NT2/D1 (cell line): ENCODE measurements around the gene RPP40.
"Not testable (repeated sequence)": the region's sequence is repeated elsewhere in the genome, so short reads cannot be mapped to it uniquely, and the experiment has no call there.

Experiments
- DNase-seq: peaks from one replicate; pipeline ENCODE4 v3.0.0-alpha.2; 2011; ENCODE audit warnings: low read depth, low spot score
- H3K27me3 ChIP-seq: 2 replicates; pipeline ENCODE4 v1.6.0; 2011; ENCODE audit warnings: mild to moderate bottlenecking; ENCODE audit not compliant: insufficient read length, insufficient read depth
- H3K36me3 ChIP-seq: 2 replicates; pipeline ENCODE4 v1.6.1; 2011; ENCODE audit warnings: mild to moderate bottlenecking, low read length, mixed read lengths; ENCODE audit not compliant: insufficient read depth, insufficient read length
- H3K4me1 ChIP-seq: 2 replicates; pipeline ENCODE4 v1.5.1; 2011; ENCODE audit not compliant: insufficient read depth, insufficient read length
- H3K4me3 ChIP-seq: 2 replicates; pipeline ENCODE4 v1.5.1; 2011; ENCODE audit warnings: low read depth; ENCODE audit not compliant: insufficient read length
- H3K9ac ChIP-seq: 2 replicates; pipeline ENCODE4 v1.6.0; 2011; ENCODE audit warnings: low read depth; ENCODE audit not compliant: insufficient read length
- H3K9me3 ChIP-seq: 2 replicates; pipeline ENCODE4 v1.5.1; 2011; ENCODE audit warnings: mild to moderate bottlenecking, low read length; ENCODE audit not compliant: insufficient read depth
- SUZ12 ChIP-seq: IDR thresholded peaks from 2 replicates; pipeline ENCODE4 v1.6.1; 2011; ENCODE audit not compliant: insufficient read length, insufficient read depth; ENCODE audit errors: extremely low read depth
- YY1 ChIP-seq: IDR thresholded peaks from 2 replicates; pipeline ENCODE4 v1.6.1; 2011; ENCODE audit not compliant: insufficient read length, insufficient read depth
- ZNF274 ChIP-seq: IDR thresholded peaks from 2 replicates; pipeline ENCODE4 v1.6.1; 2011; ENCODE audit warnings: mild to moderate bottlenecking, low read depth, low read length

The RPP40 gene

GRCh38 chr6:5014072-5014561 lies 10.3 kb upstream of the RPP40 start:
- TF ChIP-seq YY1 (no peak), SUZ12 (no peak), ZNF274 (no peak)
- H3K4me1 ChIP-seq = no peaks in the 10 kb centered on the region
- DNase-seq = no peak
- H3K4me3 ChIP-seq = no peak overlapping the region
- no peaks in the 10 kb centered on the region for H3K36me3 ChIP-seq
- no peak overlapping the region for H3K9ac ChIP-seq
- peaks cover 6% of the 10 kb centered on the region; the same call in 1 of the 2 replicates for H3K9me3 ChIP-seq
- no peaks in the 10 kb centered on the region for H3K27me3 ChIP-seq

GRCh38 chr6:5012519-5012918 lies 8.7 kb upstream of the RPP40 start:
- H3K27me3 ChIP-seq = no peaks in the 10 kb centered on the region
- no peak for DNase-seq

GRCh38 chr6:5011346-5011745 lies 7.5 kb upstream of the RPP40 start:
- TF ChIP-seq SUZ12 (no peak), ZNF274 (no peak), YY1 (no peak)
- no peak overlapping the region for H3K9ac ChIP-seq
- no peak overlapping the region for H3K4me3 ChIP-seq
- H3K27me3 ChIP-seq = no peaks in the 10 kb centered on the region
- no peaks in the 10 kb centered on the region for H3K4me1 ChIP-seq
- no peaks in the 10 kb centered on the region for H3K9me3 ChIP-seq
- no peaks in the 10 kb centered on the region for H3K36me3 ChIP-seq
- no peak for DNase-seq

More at GRCh38 chr6:5012519-5012918, 8.7 kb upstream of the RPP40 start:
- Histone ChIP-seq H3K9ac (no peak overlapping the region), H3K4me1 (no peaks in the 10 kb centered on the region), H3K4me3 (no peak overlapping the region), H3K36me3 (no peaks in the 10 kb centered on the region), H3K9me3 (peaks cover 6% of the 10 kb centered on the region; the same call in 1 of the 2 replicates)
- TF ChIP-seq ZNF274 (no peak), YY1 (no peak), SUZ12 (no peak)

DNA sequence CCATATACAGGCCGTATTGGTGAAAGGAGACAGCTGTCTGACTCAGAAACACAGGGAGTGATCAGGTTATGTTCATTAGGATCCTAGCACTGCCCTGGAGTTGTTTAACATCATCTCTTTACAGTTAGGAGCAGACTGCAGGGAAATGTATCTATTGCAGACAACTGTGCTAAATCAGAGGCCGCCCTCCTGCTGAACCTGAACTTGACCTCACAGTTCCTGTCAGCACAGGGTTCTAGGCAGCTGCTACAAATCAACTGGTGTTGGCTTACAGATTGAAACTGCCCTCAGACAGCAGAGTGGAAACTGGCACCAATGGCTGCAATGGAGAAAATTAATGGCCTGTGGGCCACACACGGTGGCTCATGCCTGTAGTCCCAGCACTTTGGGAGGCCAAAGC lies 3.7 kb upstream of the RPP40 start:
- TF ChIP-seq YY1 = no peak
- no peak for TF ChIP-seq ZNF274
- Histone ChIP-seq H3K4me1 (no peaks in the 10 kb centered on the region), H3K4me3 (no peak overlapping the region), H3K36me3 (no peaks in the 10 kb centered on the region), H3K9me3 (no peaks in the 10 kb centered on the region), H3K9ac (no peak overlapping the region), H3K27me3 (no peaks in the 10 kb centered on the region)
- no peak for DNase-seq

DNA sequence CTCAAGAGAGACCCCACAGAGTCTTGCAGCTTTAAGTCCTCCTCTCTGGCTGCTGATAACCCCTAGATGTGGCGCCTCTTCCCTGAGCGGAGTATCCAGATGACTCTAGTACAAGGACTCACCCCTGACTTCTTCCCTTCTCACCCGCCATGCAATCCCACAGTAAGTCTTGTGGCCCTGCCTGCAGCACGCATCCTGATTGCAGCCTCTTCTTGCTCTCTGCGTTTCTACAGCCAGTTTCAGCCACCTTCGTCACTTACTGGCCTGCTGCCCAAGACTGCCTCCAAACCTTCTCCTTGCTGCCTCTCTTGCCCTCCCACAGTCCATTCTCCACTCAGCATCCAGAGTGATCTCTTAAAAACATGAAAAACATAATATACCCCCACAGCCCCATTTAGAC lies 2.4 kb upstream of the RPP40 start:
- no peaks in the 10 kb centered on the region for H3K4me1 ChIP-seq
- H3K9me3 ChIP-seq = no peaks in the 10 kb centered on the region
- H3K27me3 ChIP-seq = no peaks in the 10 kb centered on the region
- peaks cover 6% of the 10 kb centered on the region for H3K36me3 ChIP-seq
- no peak for DNase-seq
- no peak overlapping the region for H3K9ac ChIP-seq
- TF ChIP-seq SUZ12 (no peak), YY1 (no peak), ZNF274 (no peak)
- no peak overlapping the region for H3K4me3 ChIP-seq

DNA sequence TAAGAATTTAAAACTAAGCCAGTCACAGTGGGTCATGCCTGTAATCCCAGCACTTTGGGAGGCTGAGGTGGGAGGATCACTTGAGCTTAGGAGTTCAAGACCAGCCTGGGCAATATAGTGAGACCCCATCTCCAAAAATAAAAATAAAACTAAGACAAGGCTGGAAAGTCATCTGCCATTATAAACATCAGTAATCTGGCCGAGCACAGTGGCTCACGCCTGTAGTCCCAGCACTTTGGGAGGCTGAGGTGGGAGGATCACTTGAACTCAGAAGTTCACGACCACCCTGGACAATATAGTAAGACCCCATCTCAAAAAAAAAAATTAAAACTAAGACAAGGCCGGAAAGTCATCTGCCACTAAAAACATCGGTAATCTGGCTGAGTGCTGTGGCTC lies 1.2 kb upstream of the RPP40 start:
- not testable (repeated sequence) for DNase-seq, H3K9me3 ChIP-seq, H3K27me3 ChIP-seq, H3K4me1 ChIP-seq, H3K4me3 ChIP-seq, H3K9ac ChIP-seq
- H3K36me3 ChIP-seq = peaks cover 12% of the 10 kb centered on the region

- Histone ChIP-seq H3K9me3 (no peaks in the 10 kb centered on the region), H3K9ac (peak overlapping the region; percentile 74), H3K4me3 (peak overlapping the region; percentile 79), H3K4me1 (no peaks in the 10 kb centered on the region), H3K27me3 (no peaks in the 10 kb centered on the region), H3K36me3 (peaks cover 14% of the 10 kb centered on the region)
- no peak for TF ChIP-seq ZNF274
- TF ChIP-seq YY1 = no peak
- no peak for TF ChIP-seq SUZ12
- no peak for DNase-seq
Measured at GRCh38 chr6:5004373-5005037, 668 bp upstream of the RPP40 start.

GRCh38 chr6:4999586-4999985 lies 4.3 kb downstream of the RPP40 start:
- H3K36me3 ChIP-seq = peaks cover 31% of the 10 kb centered on the region

More at GRCh38 chr6:4999586-4999985, 4.3 kb downstream of the RPP40 start:
- Histone ChIP-seq H3K9ac (no peak overlapping the region), H3K4me1 (no peaks in the 10 kb centered on the region), H3K4me3 (no peak overlapping the region), H3K9me3 (no peaks in the 10 kb centered on the region), H3K27me3 (no peaks in the 10 kb centered on the region)
- no peak for DNase-seq
- TF ChIP-seq ZNF274 (no peak), YY1 (no peak), SUZ12 (no peak)
